Measurements from ENCODE around the gene USP6NL.
"Not testable (repeated sequence)": the region's sequence is repeated elsewhere in the genome, so short reads cannot be mapped to it uniquely, and the experiment has no call there.

The USP6NL gene

DNA sequence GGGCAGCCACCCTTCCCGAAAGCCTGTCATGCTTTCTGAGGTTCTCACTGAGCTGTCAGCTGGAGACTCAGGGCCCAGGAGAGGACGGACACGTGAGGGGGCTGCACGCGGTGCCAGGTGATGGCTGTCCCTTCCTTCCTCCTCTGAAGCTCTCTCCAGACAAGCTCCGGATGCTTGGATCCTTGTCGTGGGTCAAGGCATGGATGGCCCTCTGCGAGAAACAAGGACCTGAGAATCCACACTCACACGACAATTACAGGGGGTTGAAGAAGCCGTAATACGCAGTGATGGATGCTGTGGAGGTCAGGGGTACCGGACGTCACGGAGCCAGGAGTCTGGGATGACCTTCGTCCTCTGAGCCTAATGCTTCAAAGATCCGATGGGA is 170.3 kb downstream of the USP6NL start:
- DNase-seq, result no peak

GRCh38 chr10:11440250-11441150 is 170.9 kb downstream of the USP6NL start:
- DNase-seq, result peak; percentile 34 to 36

DNA sequence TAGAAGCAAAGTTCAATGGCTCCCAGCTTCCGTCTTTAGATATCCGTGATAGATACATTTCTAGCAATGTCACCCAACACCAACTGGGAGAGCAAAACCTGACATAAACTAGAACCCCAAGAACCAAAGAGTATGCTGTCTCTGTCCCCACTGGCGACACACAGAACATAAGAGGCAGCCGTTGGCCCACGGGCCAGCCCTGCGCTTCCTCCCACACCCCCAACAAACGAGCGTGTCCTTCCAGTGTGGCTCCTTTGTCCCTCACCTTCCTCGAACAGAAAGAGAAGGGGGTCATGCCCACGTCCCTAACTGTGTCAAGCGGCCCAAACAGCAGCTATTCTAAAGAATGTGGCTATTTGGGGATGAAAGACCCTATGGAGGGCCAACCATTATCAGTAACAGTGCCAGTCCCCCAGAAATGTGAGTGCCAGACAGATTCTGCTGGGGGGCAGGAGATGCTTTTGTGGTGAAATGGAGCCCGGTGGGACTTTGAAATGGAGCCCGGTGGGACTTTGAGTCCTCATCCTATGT is 171.9 kb downstream of the USP6NL start:
- no peak for DNase-seq

DNA sequence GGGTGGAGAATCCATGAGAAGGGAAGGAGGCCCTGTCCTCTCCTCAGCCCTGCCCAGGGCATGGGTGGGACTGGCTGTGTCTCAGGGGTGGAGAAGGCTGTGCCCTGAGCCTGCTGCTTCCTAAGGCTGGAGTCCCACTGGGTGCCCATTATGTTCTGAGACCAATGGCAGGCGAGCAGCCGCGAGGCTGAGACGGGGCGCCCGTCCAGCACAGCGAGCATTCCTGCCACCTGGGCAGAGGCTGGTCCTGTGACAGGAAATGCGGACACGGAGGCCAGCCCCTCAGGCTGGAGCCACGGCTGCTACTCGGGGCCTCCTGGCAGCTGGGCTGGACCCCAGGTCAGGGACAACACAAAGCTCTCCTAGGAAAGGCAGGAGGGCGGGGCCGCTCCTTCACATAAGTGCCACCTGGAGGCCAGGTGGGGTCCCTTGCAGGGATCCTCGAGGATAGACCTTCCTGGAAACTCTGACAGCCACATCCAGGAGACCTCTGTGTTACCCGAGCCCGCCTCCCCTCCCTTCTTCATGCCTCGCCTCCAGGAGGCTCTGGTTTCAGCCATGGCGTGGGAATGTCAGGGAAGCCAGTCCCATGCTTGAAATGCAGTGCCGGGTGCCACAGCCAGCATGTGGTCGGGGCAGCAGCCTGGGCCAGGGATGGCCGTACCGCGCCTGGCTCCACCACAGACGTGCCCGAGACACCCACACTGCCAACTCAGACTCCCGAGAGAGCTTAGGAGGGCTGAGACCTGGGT is 173.9 kb downstream of the USP6NL start:
- DNase-seq, result no peak

- DNase-seq, result not testable (repeated sequence)
Measured at GRCh38 chr10:11436445-11436844, 175.0 kb downstream of the USP6NL start.

- DNase-seq, result peak in 1 of 2 donors; percentile 8
Measured at GRCh38 chr10:11435581-11435981, 175.9 kb downstream of the USP6NL start.

- no peak for DNase-seq
Measured at GRCh38 chr10:11434324-11434723, 177.1 kb downstream of the USP6NL start.

GRCh38 chr10:11433657-11434056 is 177.8 kb downstream of the USP6NL start:
- DNase-seq, result no peak

DNA sequence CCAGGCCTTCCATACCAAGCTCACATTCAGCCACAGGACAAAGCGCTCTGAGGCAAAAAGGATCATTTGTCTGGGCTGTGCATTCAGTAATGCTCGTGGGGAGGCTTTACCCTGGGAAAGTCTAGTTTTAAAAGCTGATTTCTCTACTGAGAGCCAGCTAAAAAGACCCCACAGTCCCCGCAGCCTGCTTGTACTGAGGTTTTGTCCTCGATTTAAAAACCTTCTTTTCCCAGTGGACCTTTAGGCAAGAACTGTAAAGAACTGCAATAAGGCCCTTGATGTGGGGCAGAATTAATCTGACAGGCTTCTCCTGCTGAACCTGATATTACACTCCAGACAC is 180.3 kb downstream of the USP6NL start:
- DNase-seq, result no peak

DNA sequence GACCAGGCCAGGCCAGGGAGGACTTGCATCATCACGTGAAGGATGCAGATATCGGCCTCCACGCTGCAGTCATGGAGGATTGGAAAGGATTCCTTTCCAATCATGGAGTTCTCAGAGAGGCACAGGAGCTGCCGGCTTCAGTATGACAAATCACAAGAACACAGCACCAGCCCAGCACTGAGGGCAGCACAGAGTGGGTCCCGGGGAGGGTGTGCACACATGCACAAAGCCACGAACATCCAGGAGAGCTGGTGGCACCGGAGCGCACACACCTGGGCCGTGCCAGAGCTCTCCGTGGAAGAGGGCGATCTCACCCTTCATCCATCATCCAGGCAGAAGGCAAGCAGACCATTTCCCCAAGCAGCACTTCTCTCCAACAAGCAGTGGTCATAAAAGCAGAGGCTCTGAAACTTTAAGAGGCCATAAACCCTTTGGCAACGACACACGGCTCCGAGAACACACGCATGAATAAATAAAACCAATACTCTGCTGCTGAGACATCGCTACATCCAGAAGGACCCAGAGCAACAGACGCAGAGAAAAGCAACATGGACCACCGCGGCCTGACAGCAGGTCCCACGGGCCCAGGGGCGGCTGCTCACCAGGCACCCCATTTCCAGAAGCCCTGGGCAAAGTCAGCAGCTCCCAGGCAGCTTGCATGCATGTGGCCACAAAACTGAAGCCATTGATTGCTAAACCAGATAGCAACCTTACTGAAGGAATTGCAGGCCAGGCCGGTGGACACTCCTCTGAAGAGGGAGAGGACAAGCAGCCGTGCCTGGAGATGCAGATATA is 180.8 kb downstream of the USP6NL start:
- DNase-seq, result no peak

DNA sequence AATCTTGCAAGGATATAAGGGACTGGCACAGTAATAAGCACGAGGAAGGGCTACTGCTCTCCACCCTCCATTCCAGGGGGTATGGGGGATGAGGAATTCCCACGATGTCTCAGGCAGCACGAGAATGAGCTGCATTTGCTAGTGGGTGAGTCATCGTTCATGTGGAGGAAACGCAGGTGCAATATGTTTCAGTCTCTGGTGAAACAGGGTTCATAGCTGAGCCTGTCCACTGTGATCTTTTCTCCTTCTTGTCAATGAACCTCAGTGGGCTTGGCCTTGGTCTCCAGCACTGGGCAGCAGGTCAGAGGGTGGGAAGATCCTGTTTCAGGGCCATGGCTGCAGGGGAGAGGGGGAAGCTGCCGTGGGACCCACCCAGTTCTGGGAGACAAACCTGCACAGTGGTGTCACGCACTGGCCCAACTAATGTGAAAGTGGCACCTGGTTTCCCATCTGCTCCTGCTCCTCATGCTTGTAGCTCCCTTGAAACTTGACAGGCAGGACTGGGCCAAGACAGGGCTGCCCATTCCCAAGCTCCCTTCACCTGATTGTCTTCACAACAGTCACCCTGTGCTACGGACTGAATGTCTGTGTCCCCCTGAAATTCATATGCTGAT is 181.9 kb downstream of the USP6NL start:
- no peak for DNase-seq

DNA sequence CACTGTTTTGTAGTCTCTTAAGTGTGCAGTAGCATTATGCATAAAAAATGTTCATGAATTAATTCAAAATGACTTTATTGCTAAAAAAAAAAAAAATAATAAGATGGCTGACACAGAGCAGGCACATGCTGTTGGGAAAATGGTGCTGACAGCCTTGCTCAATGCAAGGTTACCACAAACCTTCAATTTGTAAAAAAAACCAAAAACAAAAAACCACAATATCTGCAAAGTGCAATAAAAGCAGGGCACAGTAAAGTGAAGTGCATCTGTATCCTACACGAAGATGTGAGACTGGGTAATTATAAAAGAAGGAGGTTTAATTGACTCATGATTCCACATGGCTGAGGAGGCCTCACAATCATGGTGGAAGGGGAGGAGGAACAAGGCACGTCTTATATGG is 185.8 kb downstream of the USP6NL start:
- no peak for DNase-seq

DNA sequence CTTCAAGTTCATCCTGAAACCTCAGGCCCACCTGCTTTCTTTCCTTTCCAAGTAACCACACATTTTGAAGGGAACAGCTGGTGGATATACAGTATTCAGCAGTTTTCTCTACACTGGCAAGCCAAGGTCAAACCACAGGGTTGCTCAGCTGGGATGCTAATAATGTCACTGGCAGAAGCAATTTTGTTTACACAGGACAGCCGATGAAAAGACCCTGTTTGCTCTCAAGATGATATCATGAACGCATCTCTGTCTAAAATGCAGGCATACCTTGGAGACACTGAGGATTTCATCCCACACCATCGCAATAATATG is 186.2 kb downstream of the USP6NL start:
- no peak for DNase-seq

GRCh38 chr10:11424456-11425295 is 186.8 kb downstream of the USP6NL start:
- peak; percentile 14 to 45 for DNase-seq

DNA sequence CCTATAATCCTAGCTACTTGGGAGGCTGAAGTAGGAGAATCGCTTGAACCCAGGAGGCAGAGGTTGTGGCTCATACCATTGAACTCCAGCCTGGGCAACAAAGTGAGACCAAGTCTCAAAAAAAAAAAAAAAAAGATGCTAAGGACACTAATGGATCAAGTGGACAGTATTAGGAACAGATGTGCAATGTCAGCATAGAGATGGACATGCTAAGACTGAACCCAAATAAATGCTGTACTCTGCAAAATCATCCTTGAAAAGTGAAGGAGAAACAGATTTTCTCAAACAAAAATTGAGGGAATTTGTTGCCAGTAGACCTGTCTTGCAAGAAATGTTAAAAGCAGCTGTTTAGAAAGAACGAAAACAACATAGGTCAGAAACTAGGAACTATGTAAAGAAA is 194.5 kb downstream of the USP6NL start:
- DNase-seq, result no peak

GRCh38 chr10:11415095-11415494 is 196.4 kb downstream of the USP6NL start:
- no peak for DNase-seq

DNA sequence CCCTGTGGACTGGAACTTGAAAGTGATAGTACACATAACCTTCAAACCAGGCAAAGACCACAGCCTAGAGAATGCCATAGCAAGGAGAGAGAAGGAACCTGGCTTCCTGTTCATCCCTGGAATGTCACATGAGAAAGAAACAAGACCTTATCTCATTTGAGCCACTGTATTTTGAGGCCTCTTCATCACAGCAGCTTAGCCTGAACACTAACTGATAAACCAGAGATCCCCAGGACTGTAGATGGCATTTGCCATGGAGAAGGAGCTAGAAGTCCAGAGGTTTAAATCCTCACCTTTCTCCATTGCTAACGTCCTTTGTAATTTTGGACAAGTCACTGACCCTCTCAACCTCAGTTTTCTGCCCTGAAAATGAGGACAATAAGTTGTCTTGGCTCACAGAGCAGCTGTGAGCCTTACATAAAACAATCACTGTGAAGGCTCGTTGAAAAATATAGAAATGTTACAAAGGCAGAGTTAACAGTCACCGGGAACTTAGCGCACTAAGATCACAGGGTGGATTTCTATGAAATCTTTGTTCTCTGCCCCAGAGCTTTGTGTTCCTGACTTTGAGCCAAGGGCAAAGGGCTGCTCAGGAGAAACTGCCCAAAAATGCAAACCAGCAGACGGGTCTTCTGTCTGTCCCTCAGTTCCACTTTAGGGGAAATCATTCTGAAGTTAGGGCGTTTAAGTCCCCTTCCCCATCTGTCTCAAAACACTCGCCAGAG is 197.0 kb downstream of the USP6NL start:
- DNase-seq, result no peak

DNA sequence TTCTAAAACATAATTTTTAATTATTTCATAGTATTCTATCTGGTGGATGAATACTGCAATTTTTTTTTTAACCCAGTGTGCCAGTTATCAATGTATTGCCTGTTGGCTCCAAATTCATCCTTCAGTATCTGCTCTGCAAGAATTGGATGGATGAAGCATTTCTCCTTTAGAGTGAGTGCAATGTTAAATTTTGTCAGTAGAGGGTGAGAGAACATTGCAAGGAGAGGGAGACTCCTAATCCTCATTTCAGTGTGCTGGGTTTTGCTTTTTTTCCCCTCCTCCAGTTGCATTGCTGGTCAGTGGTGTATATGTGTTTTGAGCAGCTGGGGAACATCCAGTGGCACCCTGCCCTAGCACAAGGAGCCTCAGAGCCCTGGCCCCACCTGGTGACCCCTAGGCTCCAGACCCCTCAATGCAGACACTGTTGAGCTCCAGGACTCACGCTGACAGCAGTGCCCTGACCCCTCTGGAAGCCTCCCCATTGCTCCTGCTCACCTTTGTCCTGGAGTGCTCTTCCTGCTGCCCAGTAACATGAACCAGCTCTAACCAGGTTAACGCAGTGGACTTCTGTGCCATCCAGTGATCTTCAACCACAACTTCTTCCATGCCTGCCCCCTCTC is 199.4 kb downstream of the USP6NL start:
- no peak for DNase-seq

DNA sequence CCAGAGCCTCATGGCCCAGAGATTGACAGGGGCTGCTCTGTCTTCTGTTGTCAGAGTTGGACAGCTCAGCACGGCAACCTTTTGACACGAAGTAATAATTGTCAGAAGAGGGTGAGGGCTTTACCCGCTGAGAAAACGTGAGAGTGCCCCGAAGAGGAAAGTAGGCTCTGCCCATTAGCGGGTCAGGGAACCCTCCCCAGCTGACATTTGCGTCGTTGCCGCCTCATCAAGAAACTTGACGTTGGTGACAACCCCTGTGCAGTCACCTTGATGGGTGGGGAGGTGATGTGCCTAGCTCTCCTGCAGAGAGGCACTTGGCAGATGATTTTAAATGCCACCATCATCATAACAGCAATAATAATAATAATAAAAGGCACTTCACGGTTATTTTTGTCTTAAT is 202.1 kb downstream of the USP6NL start:
- no peak for DNase-seq

- no peak for DNase-seq
Measured at GRCh38 chr10:11407939-11408338, 203.5 kb downstream of the USP6NL start.

- DNase-seq, result no peak
Measured at GRCh38 chr10:11406746-11407145, 204.7 kb downstream of the USP6NL start.

Data from inflammatory macrophage treated with lipopolysaccharide for 1 hour (primary cell).